ENCODE results near the gene KCNV2.

The KCNV2 gene

DNA sequence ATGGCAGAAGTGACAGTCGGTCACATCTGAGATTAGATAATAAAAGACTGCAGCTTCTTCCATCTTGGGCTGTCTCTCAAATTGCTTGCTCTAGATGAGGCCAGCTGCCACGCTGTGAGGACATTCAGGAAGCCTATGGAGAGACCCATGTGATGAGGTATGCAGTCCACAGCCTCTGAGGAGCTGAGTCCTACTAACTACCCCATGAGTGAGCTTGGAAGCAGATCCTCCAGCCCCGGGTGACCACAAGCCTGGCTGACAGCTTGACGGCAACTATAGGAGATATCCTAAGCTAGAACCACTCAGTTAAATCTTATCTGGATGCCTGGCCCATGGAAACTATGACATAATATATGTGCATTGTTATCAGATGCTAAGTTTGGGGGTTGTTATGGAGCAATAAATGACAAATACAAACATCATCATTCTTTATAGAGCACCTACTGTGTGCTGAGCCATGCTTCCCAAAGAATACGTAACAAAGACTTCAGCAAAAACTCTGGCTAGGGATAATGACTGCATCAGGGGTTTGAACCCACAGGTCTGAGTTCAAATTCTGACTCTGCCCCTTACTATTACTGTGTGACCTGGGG, 26.7 kb downstream of the KCNV2 start:
- Histone ChIP-seq H3K27me3 (no peaks in the 10 kb centered on the region), H3K4me3 (no peak overlapping the region), H3K4me1 (no peaks in the 10 kb centered on the region), H3K27ac (no peak overlapping the region), H3K36me3 (peaks cover 0 to 20% (median 7%) of the 10 kb centered on the region in 3 donors), H3K9me3 (no peaks in the 10 kb centered on the region)
- intact Hi-C loops (cut with DNase I; ENCODE audit: low total_unique reads) = loop anchor here (10.0 kb wide), 1 partner anchor 61 kb away; no protein-coding TSS in a partner anchor
- no peak for TF ChIP-seq CTCF (IDR thresholded peaks at IDR 0.05)
- no peak for DNase-seq

- TF ChIP-seq CTCF (IDR thresholded peaks at IDR 0.05) = no peak
- Histone ChIP-seq H3K27me3 (no peaks in the 10 kb centered on the region), H3K4me1 (no peaks in the 10 kb centered on the region), H3K4me3 (no peak overlapping the region), H3K27ac (no peak overlapping the region), H3K9me3 (no peaks in the 10 kb centered on the region), H3K36me3 (peaks cover 0 to 20% (median 7%) of the 10 kb centered on the region in 3 donors)
- DNase-seq = no peak
- intact Hi-C loops (cut with DNase I; ENCODE audit: low total_unique reads) = loop anchor here (10.0 kb wide), 1 partner anchor 59 kb away; no protein-coding TSS in a partner anchor
Observed at GRCh38 chr9:2745560-2746380, 28.5 kb downstream of the KCNV2 start.

DNA sequence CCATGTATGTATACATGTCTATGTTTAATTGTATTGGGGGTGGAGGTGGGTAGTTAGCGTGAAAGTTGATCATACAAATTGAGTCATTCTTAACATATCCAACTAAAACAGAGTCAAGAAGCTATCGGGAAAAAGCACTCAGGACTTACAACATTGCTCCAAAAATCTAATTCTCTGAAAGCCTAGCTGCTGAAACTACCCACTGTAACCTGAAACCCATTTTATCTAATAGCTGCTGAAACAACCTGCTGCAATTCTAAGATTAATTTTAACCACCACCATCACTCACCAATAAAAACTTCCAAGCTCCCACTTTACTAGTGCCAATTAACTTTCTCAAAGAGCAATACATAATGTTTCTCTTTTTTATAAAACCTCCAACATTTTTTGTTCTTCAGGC, 32.2 kb downstream of the KCNV2 start:
- Histone ChIP-seq H3K36me3 (peaks cover 0 to 20% (median 7%) of the 10 kb centered on the region in 3 donors), H3K4me1 (no peaks in the 10 kb centered on the region), H3K9me3 (no peaks in the 10 kb centered on the region), H3K4me3 (no peak overlapping the region), H3K27ac (no peak overlapping the region), H3K27me3 (no peaks in the 10 kb centered on the region)
- TF ChIP-seq CTCF (IDR thresholded peaks at IDR 0.05) = no peak
- DNase-seq = no peak
- intact Hi-C loops (cut with DNase I; ENCODE audit: low total_unique reads) = loop anchor here (10.0 kb wide), 1 partner anchor 55 kb away; no protein-coding TSS in a partner anchor

GRCh38 chr9:2755285-2755684, 38.0 kb downstream of the KCNV2 start:
- no peak overlapping the region for H3K4me3 ChIP-seq
- no peak for TF ChIP-seq CTCF (IDR thresholded peaks at IDR 0.05)
- no peaks in the 10 kb centered on the region for H3K9me3 ChIP-seq
- no peaks in the 10 kb centered on the region for H3K36me3 ChIP-seq
- H3K27me3 ChIP-seq = no peaks in the 10 kb centered on the region
- DNase-seq = no peak
- no peak overlapping the region for H3K27ac ChIP-seq
- peaks cover 0 to 8% (median 3%) of the 10 kb centered on the region in 4 donors for H3K4me1 ChIP-seq
- intact Hi-C loops (cut with DNase I; ENCODE audit: low total_unique reads) = no loop called here

GRCh38 chr9:2758162-2758897, 41.0 kb downstream of the KCNV2 start:
- Histone ChIP-seq H3K9me3 (no peaks in the 10 kb centered on the region), H3K4me1 (peaks cover 0 to 8% (median 3%) of the 10 kb centered on the region in 4 donors), H3K4me3 (no peak overlapping the region), H3K27ac (no peak overlapping the region), H3K36me3 (no peaks in the 10 kb centered on the region), H3K27me3 (no peaks in the 10 kb centered on the region)
- DNase-seq = no peak
- no peak for TF ChIP-seq CTCF (IDR thresholded peaks at IDR 0.05)
- intact Hi-C loops (cut with DNase I; ENCODE audit: low total_unique reads) = no loop called here
